Measurements from ENCODE around the gene ARFRP1.

GRCh38 chr20:63673951-63674350 is 33.8 kb downstream of the ARFRP1 start:
- TF ChIP-seq, protein P1, sequence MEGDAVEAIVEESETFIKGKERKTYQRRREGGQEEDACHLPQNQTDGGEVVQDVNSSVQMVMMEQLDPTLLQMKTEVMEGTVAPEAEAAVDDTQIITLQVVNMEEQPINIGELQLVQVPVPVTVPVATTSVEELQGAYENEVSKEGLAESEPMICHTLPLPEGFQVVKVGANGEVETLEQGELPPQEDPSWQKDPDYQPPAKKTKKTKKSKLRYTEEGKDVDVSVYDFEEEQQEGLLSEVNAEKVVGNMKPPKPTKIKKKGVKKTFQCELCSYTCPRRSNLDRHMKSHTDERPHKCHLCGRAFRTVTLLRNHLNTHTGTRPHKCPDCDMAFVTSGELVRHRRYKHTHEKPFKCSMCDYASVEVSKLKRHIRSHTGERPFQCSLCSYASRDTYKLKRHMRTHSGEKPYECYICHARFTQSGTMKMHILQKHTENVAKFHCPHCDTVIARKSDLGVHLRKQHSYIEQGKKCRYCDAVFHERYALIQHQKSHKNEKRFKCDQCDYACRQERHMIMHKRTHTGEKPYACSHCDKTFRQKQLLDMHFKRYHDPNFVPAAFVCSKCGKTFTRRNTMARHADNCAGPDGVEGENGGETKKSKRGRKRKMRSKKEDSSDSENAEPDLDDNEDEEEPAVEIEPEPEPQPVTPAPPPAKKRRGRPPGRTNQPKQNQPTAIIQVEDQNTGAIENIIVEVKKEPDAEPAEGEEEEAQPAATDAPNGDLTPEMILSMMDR (IDR thresholded peaks at IDR 0.05; ENCODE audit: low read length): no peak
- no peak for TF ChIP-seq EZH2 (IDR thresholded peaks at IDR 0.05; ENCODE audit: borderline replicate concordance, low read length)
